Osteocyte (in vitro differentiated cells): ENCODE measurements around the gene C17orf107. TPM values are rescaled to one million over a fixed set of nuclear protein-coding genes. Genes with fewer than 3 reads are reported as not detected.
"Not testable (repeated sequence)": the region's sequence is repeated elsewhere in the genome, so short reads cannot be mapped to it uniquely, and the experiment has no call there.

ENCODE experiments used
- DNase-seq: peaks from one replicate; pipeline ENCODE4 v3.0.0; 2021; ENCODE audit warnings: mixed read lengths; ENCODE audit not compliant: unreplicated experiment; ENCODE audit errors: extremely low spot score
- H3K27ac Mint-ChIP-seq: one replicate; pipeline ENCODE4 v1.8.0; 2021; ENCODE audit warnings: mild to moderate bottlenecking, mixed read lengths; ENCODE audit not compliant: unreplicated experiment
- H3K27me3 Mint-ChIP-seq: one replicate; pipeline ENCODE4 v1.8.0; 2021; ENCODE audit warnings: mixed read lengths; ENCODE audit not compliant: unreplicated experiment
- H3K36me3 Mint-ChIP-seq: one replicate; pipeline ENCODE4 v1.8.0; 2021; ENCODE audit warnings: mixed read lengths; ENCODE audit not compliant: unreplicated experiment
- H3K4me1 Mint-ChIP-seq: one replicate; pipeline ENCODE4 v1.8.0; 2021; ENCODE audit warnings: mixed read lengths; ENCODE audit not compliant: unreplicated experiment
- H3K4me3 Mint-ChIP-seq: one replicate; pipeline ENCODE4 v1.8.0; 2021; ENCODE audit warnings: mild to moderate bottlenecking, moderate library complexity, mixed read lengths; ENCODE audit not compliant: unreplicated experiment
- H3K9me3 Mint-ChIP-seq: one replicate; pipeline ENCODE4 v1.8.0; 2021; ENCODE audit warnings: mixed read lengths; ENCODE audit not compliant: unreplicated experiment
- CTCF ChIP-seq: fragments of 200-600 bp; sonication (generic); IDR thresholded peaks from 2 replicates; pipeline ENCODE4 v1.5.0; 2021; ENCODE audit warnings: antibody characterized with exemption, mild to moderate bottlenecking, moderate library complexity
- total RNA-seq: library from RNA; stranded (reverse); gene quantifications from 2 replicates; pipeline ENCODE4 v1.2.1, GENCODE V29; 2021

C17orf107 gene
- total RNA-seq, 1 donor from 2014 or later, result 0.78 TPM

- Mint-ChIP-seq H3K36me3 (peaks cover 9% of the 10 kb centered on the region), H3K4me1 (peaks cover 10% of the 10 kb centered on the region), H3K4me3 (no peak overlapping the region), H3K27me3 (no peaks in the 10 kb centered on the region), H3K27ac (no peak overlapping the region), H3K9me3 (no peaks in the 10 kb centered on the region)
- no peak for TF ChIP-seq CTCF
- no peak for DNase-seq
Observed at GRCh38 chr17:4863321-4863720, 36.0 kb upstream of the C17orf107 start.

GRCh38 chr17:4867535-4867934, 31.8 kb upstream of the C17orf107 start:
- not testable (repeated sequence) for H3K27me3 Mint-ChIP-seq, H3K27ac Mint-ChIP-seq, H3K4me1 Mint-ChIP-seq, H3K36me3 Mint-ChIP-seq, H3K4me3 Mint-ChIP-seq, H3K9me3 Mint-ChIP-seq, DNase-seq

- H3K9me3 Mint-ChIP-seq, H3K27me3 Mint-ChIP-seq, DNase-seq, H3K4me3 Mint-ChIP-seq, H3K36me3 Mint-ChIP-seq, H3K27ac Mint-ChIP-seq, H3K4me1 Mint-ChIP-seq: not testable (repeated sequence)
Observed at GRCh38 chr17:4869058-4869998, 30.0 kb upstream of the C17orf107 start.

GRCh38 chr17:4870855-4871254, 28.5 kb upstream of the C17orf107 start:
- Mint-ChIP-seq H3K36me3 (peaks cover 6% of the 10 kb centered on the region), H3K27me3 (no peaks in the 10 kb centered on the region), H3K9me3 (no peaks in the 10 kb centered on the region), H3K4me1 (peaks cover 4% of the 10 kb centered on the region), H3K27ac (no peak overlapping the region), H3K4me3 (no peak overlapping the region)
- no peak for TF ChIP-seq CTCF
- no peak for DNase-seq

GRCh38 chr17:4872786-4873185, 26.6 kb upstream of the C17orf107 start:
- no peak for TF ChIP-seq CTCF
- no peak for DNase-seq
- no peak overlapping the region for H3K4me3 Mint-ChIP-seq
- peaks cover 4% of the 10 kb centered on the region for H3K4me1 Mint-ChIP-seq
- peaks cover 10% of the 10 kb centered on the region for H3K36me3 Mint-ChIP-seq
- no peak overlapping the region for H3K27ac Mint-ChIP-seq
- no peaks in the 10 kb centered on the region for H3K9me3 Mint-ChIP-seq
- H3K27me3 Mint-ChIP-seq, result no peaks in the 10 kb centered on the region

- Mint-ChIP-seq H3K36me3 (peaks cover 23% of the 10 kb centered on the region), H3K27me3 (no peaks in the 10 kb centered on the region), H3K4me1 (peaks cover 4% of the 10 kb centered on the region), H3K27ac (no peak overlapping the region), H3K9me3 (no peaks in the 10 kb centered on the region), H3K4me3 (no peak overlapping the region)
- no peak for TF ChIP-seq CTCF
- DNase-seq, result no peak
Observed at GRCh38 chr17:4877089-4877488, 22.2 kb upstream of the C17orf107 start.
